ENCODE data around the gene WFIKKN2. TPM values are rescaled to one million over a fixed set of nuclear protein-coding genes. Genes with fewer than 3 reads are reported as not detected.

WFIKKN2 gene
- polyA plus RNA-seq, 1 donor (not counting 4 experiments of a cell fraction or from before 2014, with no cell fraction given) = not detected

GRCh38 chr17:50805486-50805885 lies 29.9 kb upstream of the WFIKKN2 start:
- dilution Hi-C loops (cut with MboI; ENCODE audit: extremely low pct_ligation_motif_present, low sequenced_read_pairs) = no loop called here
- FAIRE-seq = no peak
- no peaks in the 10 kb centered on the region for H3K9me1 ChIP-seq (ENCODE audit: control insufficient read depth, extremely low read depth, insufficient read depth, low read length)

GRCh38 chr17:50806141-50806643 lies 29.2 kb upstream of the WFIKKN2 start:
- Histone ChIP-seq H3K27me3 (ENCODE audit: control insufficient read depth, extremely low read depth, insufficient read depth, low read length) (no peaks in the 10 kb centered on the region), H3K9me1 (ENCODE audit: control insufficient read depth, extremely low read depth, insufficient read depth, low read length) (no peaks in the 10 kb centered on the region), H3K4me1 (ENCODE audit: control insufficient read depth, extremely low read depth, insufficient read depth, low read length) (peaks cover 18% of the 10 kb centered on the region), H3K4me2 (ENCODE audit: control insufficient read depth, extremely low read depth, insufficient read depth, low read depth, low read length) (no peak overlapping the region), H3K79me2 (ENCODE audit: control insufficient read depth, insufficient read depth, low read length) (no peaks in the 10 kb centered on the region), H3K36me3 (ENCODE audit: control insufficient read depth in 2 of 2, extremely low read depth in 1 of 2, insufficient read depth in 2 of 2, low read length in 2 of 2) (no peaks in the 10 kb centered on the region), H3K27ac (ENCODE audit: control insufficient read depth, insufficient read depth, low read length) (no peak overlapping the region), H3K4me3 (ENCODE audit: control insufficient read depth in 2 of 3, extremely low read depth in 1 of 3, insufficient read depth in 2 of 3, low read depth in 1 of 3, low read length in 3 of 3) (no peak overlapping the region), H2AFZ (ENCODE audit: control insufficient read depth, low read length) (peak overlapping the region; percentile 11), H3K9ac (ENCODE audit: control insufficient read depth, extremely low read depth, insufficient read depth, low read length) (no peak overlapping the region), H4K20me1 (ENCODE audit: control insufficient read depth, extremely low read depth, insufficient read depth, low read length) (no peaks in the 10 kb centered on the region), H3K9me3 (ENCODE audit: control insufficient read depth, low read depth, low read length) (no peaks in the 10 kb centered on the region)
- no peak for DNase-seq (ENCODE audit: low read depth, low spot score)
- FAIRE-seq = no peak
- dilution Hi-C loops (cut with MboI; ENCODE audit: extremely low pct_ligation_motif_present, low sequenced_read_pairs) = no loop called here
- TF ChIP-seq EZH2 (IDR thresholded peaks at IDR 0.05; ENCODE audit: low read length) (no peak), CTCF (optimal IDR thresholded peaks at IDR 0.05 in 1 of 3, IDR thresholded peaks at IDR 0.05 in 1 of 3, conservative IDR thresholded peaks at IDR 0.05 in 1 of 3; ENCODE audit: extremely low read depth in 1 of 3, insufficient read depth in 2 of 3, low read length in 3 of 3) (peak in 1 of 3 experiments; percentile 9)

More at GRCh38 chr17:50805486-50805885, 29.9 kb upstream of the WFIKKN2 start:
- Histone ChIP-seq H3K4me1 (ENCODE audit: control insufficient read depth, extremely low read depth, insufficient read depth, low read length) (peaks cover 25% of the 10 kb centered on the region), H3K4me2 (ENCODE audit: control insufficient read depth, extremely low read depth, insufficient read depth, low read depth, low read length) (no peak overlapping the region), H3K9ac (ENCODE audit: control insufficient read depth, extremely low read depth, insufficient read depth, low read length) (no peak overlapping the region), H3K27ac (ENCODE audit: control insufficient read depth, insufficient read depth, low read length) (no peak overlapping the region), H3K27me3 (ENCODE audit: control insufficient read depth, extremely low read depth, insufficient read depth, low read length) (no peaks in the 10 kb centered on the region), H3K79me2 (ENCODE audit: control insufficient read depth, insufficient read depth, low read length) (no peaks in the 10 kb centered on the region), H3K4me3 (ENCODE audit: control insufficient read depth in 2 of 3, extremely low read depth in 1 of 3, insufficient read depth in 2 of 3, low read depth in 1 of 3, low read length in 3 of 3) (no peak overlapping the region), H4K20me1 (ENCODE audit: control insufficient read depth, extremely low read depth, insufficient read depth, low read length) (no peaks in the 10 kb centered on the region), H2AFZ (ENCODE audit: control insufficient read depth, low read length) (no peak overlapping the region), H3K36me3 (ENCODE audit: control insufficient read depth in 2 of 2, extremely low read depth in 1 of 2, insufficient read depth in 2 of 2, low read length in 2 of 2) (no peaks in the 10 kb centered on the region), H3K9me3 (ENCODE audit: control insufficient read depth, low read depth, low read length) (no peaks in the 10 kb centered on the region)
- DNase-seq (ENCODE audit: low read depth, low spot score) = no peak
- TF ChIP-seq EZH2 (IDR thresholded peaks at IDR 0.05; ENCODE audit: low read length) = no peak
- TF ChIP-seq CTCF (optimal IDR thresholded peaks at IDR 0.05 in 1 of 3, IDR thresholded peaks at IDR 0.05 in 1 of 3, conservative IDR thresholded peaks at IDR 0.05 in 1 of 3; ENCODE audit: extremely low read depth in 1 of 3, insufficient read depth in 2 of 3, low read length in 3 of 3) = no peak

All from keratinocyte (primary cell).